Measurements from ENCODE around the gene POLR2C. TPM values are rescaled to one million over a fixed set of nuclear protein-coding genes. Genes with fewer than 3 reads are reported as not detected.

The POLR2C gene
- 47.6 TPM for total RNA-seq
- long read RNA-seq, transcript POLR2C-201 (9 exons, 2,057 nt), result major isoform, 63 of 81 reads
- long read RNA-seq, partial matches to known transcripts, result 6 of 81 reads
- long read RNA-seq, other reads (novel, unspliced or antisense), result 11 of 81 reads

DNA sequence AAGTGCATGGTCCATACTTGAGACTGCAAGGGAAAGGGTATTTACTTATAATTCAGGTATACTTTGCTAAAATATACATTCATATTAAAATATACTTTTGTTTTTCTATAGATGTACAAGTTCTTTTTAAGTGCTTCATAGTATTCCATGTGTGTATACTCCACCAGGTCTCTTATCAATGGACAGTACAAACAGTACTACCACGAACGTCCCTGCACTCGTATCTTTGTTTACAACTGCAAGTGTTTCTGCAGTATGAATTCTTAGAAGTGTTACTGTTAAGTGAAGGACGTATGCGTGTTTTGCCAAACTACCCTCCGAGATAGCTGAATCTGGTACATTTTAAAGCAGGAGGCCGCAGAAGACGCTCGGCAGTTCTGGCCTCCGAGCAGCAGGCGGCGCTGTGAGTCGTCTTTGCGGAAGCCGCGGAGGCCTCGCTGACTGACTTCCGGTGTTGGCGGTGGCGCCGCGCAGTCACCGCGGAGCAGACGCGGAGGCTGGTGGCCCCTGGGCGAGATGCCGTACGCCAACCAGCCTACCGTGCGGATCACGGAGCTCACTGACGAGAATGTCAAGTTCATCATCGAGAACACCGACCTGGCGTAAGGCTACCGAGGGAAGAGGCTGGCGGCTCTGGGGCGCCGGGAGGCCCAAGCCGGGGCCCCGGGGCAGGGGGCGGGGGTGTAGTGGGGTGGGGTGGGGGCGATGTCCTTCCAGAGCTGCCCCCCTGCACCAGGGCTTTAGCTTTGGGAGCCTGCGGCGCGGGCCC, at the start of gene POLR2C:
TSS of gene POLR2C (plus strand) at position 471 of the 769 bp plus-strand sequence. CDS start at position 517, 46 bp downstream.
- intact Hi-C loops (cut with micrococcal nuclease), result no loop called here
- Histone ChIP-seq H3K36me3 (peaks cover 74% of the 10 kb centered on the region), H3K9me3 (replicated peaks) (no peaks in the 10 kb centered on the region), H3K27ac (replicated peaks) (peak within 1 kb of the TSS; percentile 88), H3K27me3 (ENCODE audit: low read depth) (no peaks in the 10 kb centered on the region), H3K4me1 (peaks cover 40% of the 10 kb centered on the region), H3K4me3 (peak within 1 kb of the TSS; percentile 94)
- TF ChIP-seq, protein P1, sequence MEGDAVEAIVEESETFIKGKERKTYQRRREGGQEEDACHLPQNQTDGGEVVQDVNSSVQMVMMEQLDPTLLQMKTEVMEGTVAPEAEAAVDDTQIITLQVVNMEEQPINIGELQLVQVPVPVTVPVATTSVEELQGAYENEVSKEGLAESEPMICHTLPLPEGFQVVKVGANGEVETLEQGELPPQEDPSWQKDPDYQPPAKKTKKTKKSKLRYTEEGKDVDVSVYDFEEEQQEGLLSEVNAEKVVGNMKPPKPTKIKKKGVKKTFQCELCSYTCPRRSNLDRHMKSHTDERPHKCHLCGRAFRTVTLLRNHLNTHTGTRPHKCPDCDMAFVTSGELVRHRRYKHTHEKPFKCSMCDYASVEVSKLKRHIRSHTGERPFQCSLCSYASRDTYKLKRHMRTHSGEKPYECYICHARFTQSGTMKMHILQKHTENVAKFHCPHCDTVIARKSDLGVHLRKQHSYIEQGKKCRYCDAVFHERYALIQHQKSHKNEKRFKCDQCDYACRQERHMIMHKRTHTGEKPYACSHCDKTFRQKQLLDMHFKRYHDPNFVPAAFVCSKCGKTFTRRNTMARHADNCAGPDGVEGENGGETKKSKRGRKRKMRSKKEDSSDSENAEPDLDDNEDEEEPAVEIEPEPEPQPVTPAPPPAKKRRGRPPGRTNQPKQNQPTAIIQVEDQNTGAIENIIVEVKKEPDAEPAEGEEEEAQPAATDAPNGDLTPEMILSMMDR (IDR thresholded peaks at IDR 0.05; ENCODE audit: borderline replicate concordance), result peak; percentile 98
- peak; percentile 89 for DNase-seq

DNA sequence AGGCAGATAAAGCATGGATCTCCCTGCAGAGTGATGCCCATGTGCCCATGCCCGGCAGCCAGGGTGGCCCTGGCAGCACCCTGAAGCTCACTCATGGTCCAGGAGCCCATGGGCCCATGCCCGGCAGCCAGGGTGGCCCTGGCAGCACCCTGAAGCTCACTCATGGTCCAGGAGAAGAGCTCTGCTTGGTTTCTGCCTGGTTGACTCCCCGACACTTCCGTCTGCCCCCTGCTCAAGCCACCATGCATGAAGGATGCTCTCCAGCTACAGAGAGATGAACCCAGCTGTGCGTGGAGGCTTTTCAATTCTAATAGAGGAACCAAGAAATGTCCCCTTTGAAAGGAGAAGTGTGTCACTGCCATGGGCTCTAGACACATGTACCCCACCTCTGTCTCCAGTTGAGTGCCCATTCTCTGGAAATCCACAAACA, 49.2 kb upstream of the POLR2C start:
- no peak for DNase-seq
- intact Hi-C loops (cut with micrococcal nuclease), result no loop called here
- Histone ChIP-seq H3K27me3 (ENCODE audit: low read depth) (no peaks in the 10 kb centered on the region), H3K4me1 (peaks cover 44% of the 10 kb centered on the region), H3K4me3 (no peak overlapping the region), H3K36me3 (no peaks in the 10 kb centered on the region), H3K9me3 (replicated peaks) (no peaks in the 10 kb centered on the region), H3K27ac (replicated peaks) (no peak overlapping the region)
- TF ChIP-seq, protein P1 (IDR thresholded peaks at IDR 0.05; ENCODE audit: borderline replicate concordance), result no peak

DNA sequence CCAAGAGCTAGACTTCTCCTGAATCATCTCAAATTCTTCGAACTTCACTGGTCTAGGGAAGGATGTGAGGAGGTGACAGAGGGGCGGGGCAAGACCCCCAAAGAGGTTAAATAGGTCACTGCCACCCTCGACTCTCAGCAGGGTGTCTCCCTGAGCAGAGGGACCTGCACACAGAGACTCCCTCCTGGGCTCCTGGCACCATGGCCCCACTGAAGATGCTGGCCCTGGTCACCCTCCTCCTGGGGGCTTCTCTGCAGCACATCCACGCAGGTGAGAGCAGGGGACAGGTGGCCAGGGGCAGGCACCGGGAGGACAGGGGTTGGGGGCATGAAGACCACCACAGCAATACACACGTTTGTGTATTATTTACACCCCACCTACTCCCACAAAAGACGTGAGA, 48.7 kb upstream of the POLR2C start:
- intact Hi-C loops (cut with micrococcal nuclease), result no loop called here
- H3K36me3 ChIP-seq, result no peaks in the 10 kb centered on the region
- H3K9me3 ChIP-seq (replicated peaks), result no peaks in the 10 kb centered on the region
- H3K4me3 ChIP-seq, result no peak overlapping the region
- peaks cover 44% of the 10 kb centered on the region for H3K4me1 ChIP-seq
- TF ChIP-seq, protein P1 (IDR thresholded peaks at IDR 0.05; ENCODE audit: borderline replicate concordance), result no peak
- no peak overlapping the region for H3K27ac ChIP-seq (replicated peaks)
- no peaks in the 10 kb centered on the region for H3K27me3 ChIP-seq (ENCODE audit: low read depth)
- no peak for DNase-seq

DNA sequence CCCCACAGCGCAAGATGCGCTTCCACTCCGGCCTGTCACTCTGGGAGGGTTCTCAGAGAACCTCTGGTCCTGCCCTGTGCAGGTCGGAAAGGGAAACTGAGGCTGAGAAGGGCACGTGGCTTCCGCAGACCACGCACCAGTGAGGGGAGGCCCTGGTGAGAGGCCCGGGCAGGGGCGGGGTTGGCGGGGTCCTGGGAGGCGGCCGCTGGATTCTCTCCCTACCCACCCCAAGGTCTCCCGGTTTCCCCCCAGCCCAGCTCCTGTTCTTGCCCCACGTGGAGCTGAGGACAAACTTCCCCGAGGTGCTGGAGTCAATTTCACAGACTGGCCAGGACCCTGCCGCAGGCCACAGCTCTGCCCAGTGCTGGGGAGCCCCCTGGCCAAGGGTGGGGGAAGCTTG, 46.4 kb upstream of the POLR2C start:
- intact Hi-C loops (cut with micrococcal nuclease), result loop anchor here (2.0 kb wide), 1 partner anchor 115 kb away; no protein-coding TSS in a partner anchor
- no peaks in the 10 kb centered on the region for H3K36me3 ChIP-seq
- TF ChIP-seq, protein P1 (IDR thresholded peaks at IDR 0.05; ENCODE audit: borderline replicate concordance), result no peak
- no peaks in the 10 kb centered on the region for H3K9me3 ChIP-seq (replicated peaks)
- no peak for DNase-seq
- peaks cover 37% of the 10 kb centered on the region for H3K4me1 ChIP-seq
- H3K27me3 ChIP-seq (ENCODE audit: low read depth), result no peaks in the 10 kb centered on the region
- H3K27ac ChIP-seq (replicated peaks), result peak overlapping the region; percentile 52
- no peak overlapping the region for H3K4me3 ChIP-seq

DNA sequence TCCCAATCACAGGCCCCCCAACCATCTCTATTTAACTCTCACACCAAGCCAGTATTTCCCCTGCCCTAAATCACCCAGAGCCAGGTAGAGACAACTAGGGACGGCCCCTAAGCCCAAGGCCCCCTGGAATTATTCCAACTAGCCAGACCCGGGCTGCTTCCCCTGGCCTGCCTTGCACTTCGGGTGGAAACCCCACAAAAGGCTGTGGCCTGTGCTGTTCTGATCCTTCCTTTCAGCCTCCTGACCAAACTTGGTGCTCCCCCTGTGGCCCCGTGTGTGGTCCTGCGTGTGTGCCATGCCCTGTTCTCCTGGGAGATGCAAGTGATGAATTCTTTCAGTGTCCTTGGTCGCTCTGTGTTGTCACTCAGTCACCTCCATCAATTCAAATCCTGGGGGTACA, 43.0 kb upstream of the POLR2C start:
- peak overlapping the region; percentile 48 for H3K27ac ChIP-seq (replicated peaks)
- no peak for DNase-seq
- peaks cover 53% of the 10 kb centered on the region for H3K4me1 ChIP-seq
- TF ChIP-seq, protein P1 (IDR thresholded peaks at IDR 0.05; ENCODE audit: borderline replicate concordance), result no peak
- H3K4me3 ChIP-seq, result no peak overlapping the region
- no peaks in the 10 kb centered on the region for H3K9me3 ChIP-seq (replicated peaks)
- no peaks in the 10 kb centered on the region for H3K36me3 ChIP-seq
- no peaks in the 10 kb centered on the region for H3K27me3 ChIP-seq (ENCODE audit: low read depth)
- intact Hi-C loops (cut with micrococcal nuclease), result no loop called here

Measured in left ventricle myocardium inferior (tissue), 1 donor.